GM21723 (cell line): ENCODE data around the gene HAVCR1.
"Not testable (repeated sequence)": the region's sequence is repeated elsewhere in the genome, so short reads cannot be mapped to it uniquely, and the experiment has no call there.

Source experiments
- ATAC-seq: cut with Tn5 transposase; IDR thresholded peaks from one replicate; pipeline ENCODE4 v1.9.1; 2021; ENCODE audit warnings: mild to moderate bottlenecking, moderate library complexity; ENCODE audit not compliant: unreplicated experiment

Gene HAVCR1

DNA sequence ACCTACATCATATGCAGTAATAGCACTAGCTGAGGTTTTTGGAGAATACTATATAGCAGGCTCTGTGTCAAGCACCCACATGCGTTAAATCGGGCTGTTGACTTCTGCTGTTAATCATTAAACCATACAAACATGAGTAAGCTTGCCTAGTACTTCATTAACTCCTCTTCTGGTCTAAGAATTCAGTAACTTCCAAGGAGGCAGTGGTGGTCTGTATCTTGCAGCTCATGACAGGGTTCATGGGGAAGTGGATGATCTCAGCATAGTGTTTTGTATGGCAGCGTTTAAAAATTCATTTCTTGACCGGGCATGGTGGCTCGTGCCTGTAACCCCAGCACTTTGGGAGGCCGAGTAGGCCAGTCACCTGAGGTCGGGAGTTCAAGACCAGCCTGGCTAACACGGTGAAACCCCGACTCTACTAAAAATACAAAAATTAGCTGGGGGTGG lies at the start of gene HAVCR1:
TSS of gene HAVCR1 (minus strand) at position 24 of the 447 bp plus-strand sequence. CDS start 1,173 bp downstream, outside the sequence.
- ATAC-seq, result no peak

DNA sequence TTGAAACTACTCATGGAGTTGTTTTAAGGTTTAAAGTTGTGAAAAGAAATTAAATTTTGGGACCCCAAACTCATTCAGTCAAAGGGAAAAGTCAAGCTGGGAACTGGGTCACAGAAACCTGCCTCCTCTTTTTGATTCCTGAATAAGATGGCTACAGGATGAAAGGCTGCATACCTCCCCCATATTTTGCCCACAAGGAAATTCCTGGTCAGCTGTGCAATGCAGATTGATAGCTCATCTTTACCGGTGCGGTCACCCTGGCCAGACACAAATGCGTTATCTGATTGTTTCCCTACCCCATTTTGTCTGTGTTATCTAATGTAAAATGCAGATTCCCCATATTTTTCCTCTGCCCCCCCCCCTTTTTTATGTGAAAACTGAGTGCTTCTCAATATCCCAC lies 48.6 kb upstream of the HAVCR1 start:
- ATAC-seq, result no peak

DNA sequence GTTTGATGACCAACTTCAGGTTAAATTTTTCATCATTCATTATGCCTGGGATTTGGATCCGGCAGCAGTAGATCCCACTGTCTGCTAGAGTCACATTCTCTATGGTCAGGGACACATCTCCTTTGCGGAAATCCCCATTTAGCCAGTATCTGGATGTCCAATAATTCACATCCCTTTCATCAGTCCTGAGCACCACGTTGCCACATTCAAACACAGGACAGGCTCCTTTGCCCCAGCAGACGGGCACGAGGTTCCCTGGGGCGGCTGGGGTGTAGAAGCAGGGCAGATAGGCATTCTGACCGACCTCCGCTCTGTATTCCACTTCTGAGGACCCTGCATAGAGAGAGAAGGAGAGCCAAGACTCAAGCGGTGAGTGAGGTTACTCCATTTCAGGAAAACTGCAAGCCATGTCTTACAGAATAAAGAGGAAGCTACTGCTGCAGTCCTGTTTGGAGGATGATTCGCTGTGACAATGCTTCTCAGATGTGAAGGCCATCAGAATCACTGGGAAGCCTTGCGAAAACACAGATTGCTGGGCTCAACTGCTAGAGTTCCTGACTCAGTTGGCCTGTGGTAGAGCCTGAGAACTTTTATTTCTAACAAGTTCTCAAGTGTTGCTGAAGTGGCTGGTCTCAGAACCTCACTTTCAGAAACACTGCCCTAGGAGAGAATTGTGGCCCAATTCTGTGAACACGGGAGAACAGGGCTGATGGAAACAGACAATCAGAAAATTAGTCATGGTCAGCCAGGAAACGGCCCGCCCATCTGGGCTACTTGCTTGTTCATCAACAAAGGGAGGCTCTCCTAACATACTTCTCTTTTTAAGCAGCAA lies 47.9 kb upstream of the HAVCR1 start:
- no peak for ATAC-seq

DNA sequence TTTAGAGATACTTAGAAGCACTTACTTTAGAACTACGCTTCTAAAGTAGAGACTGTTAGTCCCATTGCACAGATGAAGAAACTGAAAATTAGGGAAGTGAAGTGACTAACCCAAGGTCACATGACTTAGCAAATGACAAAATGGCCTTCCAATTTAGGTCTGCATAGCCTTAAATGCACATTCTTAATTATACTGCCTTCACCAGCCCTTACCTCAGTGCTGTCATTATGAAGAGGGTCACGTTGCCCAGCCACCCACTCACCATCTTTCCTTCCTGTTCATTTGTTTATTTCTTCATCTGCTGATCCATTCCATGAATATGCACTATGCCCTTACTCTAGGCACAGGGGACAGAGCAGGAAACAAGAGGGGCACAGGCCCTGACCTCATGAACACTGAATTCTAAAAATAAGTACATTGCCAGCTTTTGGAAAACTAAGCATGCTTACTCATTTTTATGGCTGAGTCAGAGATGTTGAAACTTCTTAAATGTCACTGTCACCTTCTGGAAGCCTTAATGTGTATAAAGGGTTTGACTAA lies 41.3 kb upstream of the HAVCR1 start:
- ATAC-seq, result peak; percentile 47

DNA sequence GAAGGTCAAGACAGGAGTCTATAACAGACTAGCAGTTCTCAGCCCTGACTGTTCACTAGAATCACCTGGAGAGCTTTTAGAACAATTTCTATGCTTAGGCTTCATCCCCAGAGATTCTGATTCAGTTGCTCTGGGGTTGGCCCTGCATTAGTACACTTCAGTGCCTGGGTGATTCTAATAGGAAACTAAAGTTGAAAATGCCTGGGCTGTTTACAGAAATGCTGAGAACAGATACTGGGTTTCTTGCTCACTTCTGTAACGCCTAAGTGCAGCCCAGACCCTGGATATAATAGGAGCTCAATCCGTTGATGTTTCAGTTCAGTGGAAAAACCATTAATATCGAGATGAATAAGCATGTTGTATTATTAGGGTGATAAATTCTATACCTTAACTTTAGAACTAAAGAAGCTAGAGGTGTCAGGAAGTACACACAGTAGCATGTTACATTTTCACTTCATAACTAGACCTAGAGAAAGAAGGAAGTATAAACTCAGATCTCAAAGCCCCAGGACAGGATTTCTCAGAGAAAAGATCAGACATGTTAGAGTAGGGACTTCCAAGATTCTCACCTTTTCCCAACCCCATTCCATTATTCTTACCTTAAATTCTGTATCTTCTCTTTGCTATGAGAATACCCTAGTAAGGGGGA lies 29.6 kb upstream of the HAVCR1 start:
- peak; percentile 66 for ATAC-seq

DNA sequence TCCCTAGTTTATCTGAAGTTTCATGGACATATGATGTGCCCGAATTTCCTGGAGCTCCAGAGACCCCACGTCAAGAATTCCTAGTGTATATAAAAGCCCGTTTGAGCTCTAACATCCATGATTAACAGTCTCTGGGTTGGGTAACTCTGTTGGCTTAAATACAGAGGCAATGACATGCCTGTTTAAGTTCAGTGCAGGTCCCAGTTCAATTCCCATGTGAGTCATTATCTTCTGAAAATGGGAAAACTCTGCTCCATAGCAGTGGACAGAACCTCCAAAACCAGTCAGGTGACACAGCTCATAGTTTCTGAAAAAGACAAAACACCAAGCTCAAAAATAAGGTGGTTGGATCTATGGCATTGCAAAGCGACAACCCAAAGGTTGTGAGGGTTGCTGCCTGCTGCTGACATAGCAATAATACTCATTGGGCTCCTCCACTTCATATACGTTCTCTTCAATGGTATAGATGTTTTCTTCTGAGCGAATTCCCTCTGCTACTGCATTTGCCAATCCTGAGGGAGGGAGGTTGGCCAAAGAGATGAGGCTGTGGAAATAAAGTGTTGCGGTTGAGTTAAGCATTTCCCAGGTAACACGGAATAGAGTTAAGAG lies 27.9 kb upstream of the HAVCR1 start:
- ATAC-seq, result no peak

DNA sequence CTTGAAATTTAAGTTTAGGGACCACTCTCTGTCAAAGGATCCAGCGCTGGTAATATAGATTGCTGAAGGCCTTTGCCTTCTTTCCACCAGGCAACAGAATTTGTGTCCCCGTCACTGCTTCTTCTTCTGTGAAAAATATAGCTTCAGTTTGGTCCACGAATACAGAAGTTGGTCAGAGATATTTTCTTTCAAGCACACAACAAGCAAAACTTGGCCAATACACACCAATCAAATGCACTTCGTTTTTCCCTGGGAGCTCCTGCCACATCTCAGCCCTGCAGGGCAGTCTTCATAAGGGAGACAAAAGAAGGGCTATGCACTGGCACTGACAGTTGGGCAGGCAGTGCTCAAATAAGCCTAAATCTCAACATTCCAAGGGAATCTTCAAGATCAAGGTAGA lies 27.0 kb upstream of the HAVCR1 start:
- no peak for ATAC-seq

DNA sequence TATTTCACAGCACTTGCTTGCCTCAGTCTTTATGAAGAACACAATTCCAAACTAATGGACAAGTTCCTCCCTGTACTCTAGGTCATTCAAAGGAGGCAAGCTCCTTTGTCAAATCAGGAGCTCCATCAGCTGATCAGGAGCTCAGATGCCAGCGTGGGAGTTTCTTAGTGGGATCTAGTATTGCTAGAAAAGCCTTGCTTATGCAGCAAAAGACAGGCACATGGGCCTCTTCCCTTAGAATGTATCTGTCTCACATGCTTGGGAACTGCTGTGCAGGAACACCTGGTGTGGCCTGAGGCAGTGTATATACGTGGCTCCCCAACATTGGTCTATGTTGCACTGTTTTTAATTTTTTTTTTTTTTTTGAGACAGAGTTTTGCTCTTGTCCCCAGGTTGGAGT lies 21.4 kb upstream of the HAVCR1 start:
- ATAC-seq, result no peak

DNA sequence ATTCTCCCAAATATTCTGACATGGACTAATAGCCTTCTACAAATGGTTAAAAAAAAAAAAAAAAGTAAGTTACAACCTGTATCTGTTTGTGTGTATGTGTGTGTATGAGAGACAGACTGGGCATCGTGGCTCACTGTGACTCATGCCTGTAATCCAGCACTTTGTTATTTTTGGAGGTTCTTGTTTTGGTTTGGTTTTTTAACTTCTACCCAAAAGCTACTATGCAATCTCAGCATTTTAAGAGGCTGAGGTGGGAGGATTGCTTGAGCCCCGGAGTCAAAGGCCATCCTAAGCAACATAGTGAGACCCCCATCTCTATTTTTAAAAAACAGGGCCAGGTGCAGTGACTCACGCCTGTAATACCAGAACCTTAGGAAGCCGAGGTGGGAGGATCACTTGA lies 17.6 kb upstream of the HAVCR1 start:
- no peak for ATAC-seq

DNA sequence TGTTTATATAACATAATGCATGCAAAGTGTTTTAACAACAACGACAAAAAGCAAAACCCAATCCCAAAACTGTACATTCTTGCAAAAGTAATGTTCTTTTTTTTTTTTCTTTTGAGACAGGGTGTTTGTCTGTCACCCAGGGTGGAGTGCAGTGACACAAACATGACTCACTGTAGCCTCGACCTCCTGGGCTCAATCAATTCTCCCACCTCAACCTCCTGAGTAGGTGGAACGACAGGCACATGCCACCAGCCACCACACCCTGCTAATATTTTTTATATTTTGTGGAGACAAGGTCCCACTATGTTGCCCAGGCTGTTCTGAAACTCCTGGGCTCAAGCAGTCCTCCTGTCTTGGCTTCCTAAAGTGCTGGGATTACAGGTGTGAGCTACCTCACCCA lies 13.6 kb upstream of the HAVCR1 start:
- ATAC-seq, result no peak

DNA sequence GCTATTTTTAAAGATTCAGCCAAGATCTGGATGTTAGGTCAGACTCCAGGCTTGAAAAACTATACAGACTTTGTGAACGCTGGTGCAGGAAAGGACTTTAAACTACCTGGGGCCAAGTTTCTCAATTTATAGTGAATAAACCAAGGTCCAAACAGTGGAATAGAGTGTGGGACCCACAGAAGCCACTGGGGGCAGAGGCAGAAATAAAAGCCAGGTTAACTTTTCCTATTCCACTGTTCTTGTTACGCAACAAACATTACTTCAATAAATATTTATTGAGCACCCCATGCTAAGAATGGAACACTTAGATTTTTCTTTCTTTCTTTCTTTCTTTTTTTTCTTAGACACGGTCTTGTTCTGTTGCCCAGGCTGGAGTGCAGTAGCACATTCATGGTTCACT lies 11.0 kb upstream of the HAVCR1 start:
- no peak for ATAC-seq

DNA sequence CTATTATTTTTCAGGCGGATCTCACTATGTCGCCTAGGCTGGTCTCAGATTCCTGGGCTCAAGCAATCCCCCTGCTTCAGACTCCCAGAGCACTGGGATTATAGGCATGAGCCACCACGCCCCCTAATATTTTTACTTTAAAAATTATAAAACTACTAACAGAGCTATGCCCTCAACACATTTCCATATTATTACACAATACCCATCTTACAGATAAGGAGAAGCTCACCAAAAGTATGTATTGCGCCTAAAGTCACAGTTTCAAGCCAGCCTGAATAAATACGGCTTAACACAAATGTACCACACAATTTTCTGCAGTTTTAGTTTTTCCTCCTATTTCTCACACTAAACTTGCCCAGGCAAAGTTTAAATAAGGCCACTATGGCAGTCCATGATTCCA lies 9.9 kb upstream of the HAVCR1 start:
- no peak for ATAC-seq

DNA sequence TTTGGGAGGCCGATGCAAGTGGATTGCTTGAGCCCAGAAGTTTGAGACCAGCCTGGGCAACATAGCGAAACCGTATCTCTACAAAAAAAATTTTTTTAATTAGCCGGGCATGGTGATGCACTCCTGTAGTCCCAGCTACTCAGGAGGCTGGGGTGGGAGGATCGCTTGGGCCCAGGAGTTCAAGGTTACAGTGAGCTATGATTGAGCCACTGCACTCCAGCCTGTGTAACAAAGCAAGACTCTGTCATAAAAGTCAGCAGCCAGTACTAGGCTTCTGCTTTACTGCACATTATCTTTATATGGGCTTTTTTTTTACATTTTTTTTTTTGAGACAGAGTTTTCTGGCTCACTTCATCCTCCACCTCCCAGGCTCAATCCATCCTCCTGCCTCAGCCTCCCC lies 9.4 kb upstream of the HAVCR1 start:
- no peak for ATAC-seq

DNA sequence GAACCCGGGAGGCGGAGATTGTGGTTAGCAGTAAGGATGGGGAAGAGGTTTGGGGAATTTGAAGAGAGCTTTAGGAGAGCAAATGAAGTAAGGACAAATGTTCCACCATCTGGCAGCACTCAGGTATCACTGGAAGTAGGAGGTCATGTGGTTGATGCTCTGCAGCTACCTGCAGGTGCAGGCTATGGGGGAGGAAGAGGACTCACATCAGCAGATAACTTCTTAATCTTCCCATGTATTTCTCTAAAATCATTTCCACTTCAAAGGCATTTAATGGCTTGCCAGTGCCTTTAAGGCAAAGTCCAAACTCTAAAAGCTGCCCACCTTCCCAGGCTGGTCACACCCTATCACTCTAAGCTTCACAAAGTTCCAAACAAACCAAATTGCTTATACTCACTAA lies 8.1 kb upstream of the HAVCR1 start:
- no peak for ATAC-seq

DNA sequence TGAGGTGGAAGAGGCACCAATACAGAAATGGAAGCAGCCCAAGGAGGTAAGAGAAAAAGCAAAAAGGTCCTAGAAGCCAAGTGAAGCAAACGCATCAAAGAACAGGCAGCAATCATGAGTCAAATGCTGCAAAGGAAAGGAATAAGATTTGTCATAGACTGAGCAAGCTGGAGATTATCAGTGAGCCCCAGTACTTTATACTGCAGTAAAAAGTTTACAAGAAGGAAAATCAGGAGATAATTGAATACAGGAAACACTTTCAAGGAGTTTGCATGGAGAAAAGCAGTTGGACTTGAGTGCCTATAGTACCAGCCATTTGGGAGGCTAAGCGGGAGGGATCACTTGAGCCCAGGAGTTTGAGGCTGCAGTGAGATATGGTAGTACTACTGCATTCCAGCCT lies 7.2 kb upstream of the HAVCR1 start:
- no peak for ATAC-seq

DNA sequence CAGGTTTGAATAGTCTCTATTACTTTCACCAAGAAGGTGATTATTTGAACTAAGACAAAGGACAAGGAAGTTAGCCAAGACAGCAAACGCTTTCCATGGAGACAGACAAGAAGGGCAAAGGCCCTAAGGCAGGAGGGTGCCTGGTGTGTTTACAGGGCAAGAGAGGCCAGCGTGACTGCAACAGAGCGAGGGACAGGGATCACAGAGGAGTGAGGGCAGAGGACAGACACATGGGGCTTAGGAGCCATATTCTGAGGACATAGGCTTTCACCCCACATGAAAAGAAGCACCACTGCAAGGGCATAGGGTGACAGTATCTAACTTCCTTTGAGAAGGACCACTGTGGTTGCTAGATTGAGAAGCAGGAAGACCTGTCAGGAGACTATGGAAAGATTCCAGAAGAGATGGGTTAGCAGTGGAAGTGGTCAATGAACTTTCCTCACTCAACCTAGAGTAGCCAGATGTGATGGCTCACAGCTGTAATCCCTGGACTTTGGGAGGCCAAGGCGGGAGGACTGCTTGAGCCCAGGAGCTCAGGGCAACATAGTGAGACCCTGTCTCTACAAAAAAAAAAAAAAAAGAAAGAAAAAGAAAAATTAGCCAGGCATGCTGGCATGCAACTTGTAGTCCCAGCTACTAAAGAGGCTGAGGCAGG lies 5.0 kb upstream of the HAVCR1 start:
- no peak for ATAC-seq

DNA sequence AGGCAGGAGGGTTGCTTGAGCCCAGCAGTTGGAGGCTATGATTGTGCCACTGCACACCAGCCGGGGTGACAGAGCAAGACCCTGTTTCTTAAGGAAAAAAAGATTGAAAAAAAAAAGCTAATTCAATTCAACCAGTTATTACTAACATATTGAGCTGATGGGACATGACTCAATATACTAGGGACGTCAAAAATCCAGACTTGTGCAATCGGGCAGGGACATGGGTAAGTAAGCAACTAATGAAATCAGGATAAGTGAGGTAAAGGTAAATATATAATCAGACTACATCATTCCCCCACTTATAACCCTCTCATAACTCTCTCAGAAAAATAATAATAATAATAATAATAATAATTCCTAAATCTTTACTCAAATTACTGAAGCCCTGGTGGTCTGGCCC lies 975 bp upstream of the HAVCR1 start:
- no peak for ATAC-seq

DNA sequence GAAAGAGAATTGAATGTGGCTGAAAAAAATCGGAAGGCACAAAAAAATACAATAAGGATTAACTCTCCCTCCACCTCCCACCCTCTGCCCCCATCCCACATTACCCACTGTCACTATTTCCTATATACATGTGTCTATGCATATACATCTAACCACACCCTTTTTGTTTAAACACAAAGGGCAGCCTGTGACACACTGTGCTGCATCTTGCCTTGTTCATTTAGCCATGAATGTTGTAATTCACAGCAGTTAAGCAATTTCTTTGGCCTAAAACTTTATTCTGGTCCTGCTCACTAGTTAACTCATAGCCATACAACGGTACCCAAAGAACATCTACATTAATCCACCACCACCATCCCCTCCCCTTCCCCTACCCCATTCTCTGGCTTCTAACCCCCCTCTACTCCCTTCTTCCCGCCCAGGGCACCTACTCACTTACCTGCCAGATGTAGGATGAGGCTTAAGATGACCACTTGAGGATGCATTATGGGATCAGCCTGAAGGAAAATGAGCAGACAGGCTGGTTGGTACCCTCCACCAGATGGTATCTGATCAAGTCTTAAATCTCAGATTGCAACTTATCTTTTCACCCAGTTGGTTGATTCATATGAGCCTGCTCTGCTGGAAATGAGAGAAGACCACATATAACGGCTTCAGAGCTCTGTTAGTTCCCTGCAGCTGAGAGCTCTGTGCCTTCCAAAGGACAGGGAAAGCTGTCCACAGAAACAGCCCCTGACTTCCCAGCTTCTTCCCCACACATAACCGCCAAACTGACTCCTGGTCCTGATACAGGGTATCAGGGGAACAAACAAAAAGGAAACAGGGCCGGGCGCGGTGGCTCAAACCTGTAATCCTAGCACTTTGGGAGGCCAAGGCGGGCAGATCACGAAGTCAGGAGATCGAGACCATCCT lies 1.2 kb downstream of the HAVCR1 start:
- ATAC-seq, result no peak

DNA sequence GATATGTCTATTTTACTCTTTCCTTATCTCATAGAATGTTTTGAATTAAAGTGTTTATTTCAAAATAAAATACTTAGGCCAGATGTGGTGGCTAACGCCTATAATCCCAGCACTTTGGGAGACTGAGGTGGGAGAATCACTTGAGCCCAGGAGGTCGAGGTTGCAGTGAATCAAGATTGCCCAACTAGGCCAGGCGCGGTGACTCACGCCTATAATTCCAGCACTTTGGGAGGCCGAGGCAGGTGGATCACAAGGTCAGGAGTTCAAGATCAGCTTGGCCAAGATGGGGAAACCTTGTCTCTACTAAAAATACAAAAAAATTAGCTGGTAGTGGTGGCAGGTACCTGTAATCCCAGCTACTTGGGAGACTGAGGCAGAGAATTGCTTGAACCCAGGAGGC lies 2.1 kb downstream of the HAVCR1 start:
- not testable (repeated sequence) for ATAC-seq

DNA sequence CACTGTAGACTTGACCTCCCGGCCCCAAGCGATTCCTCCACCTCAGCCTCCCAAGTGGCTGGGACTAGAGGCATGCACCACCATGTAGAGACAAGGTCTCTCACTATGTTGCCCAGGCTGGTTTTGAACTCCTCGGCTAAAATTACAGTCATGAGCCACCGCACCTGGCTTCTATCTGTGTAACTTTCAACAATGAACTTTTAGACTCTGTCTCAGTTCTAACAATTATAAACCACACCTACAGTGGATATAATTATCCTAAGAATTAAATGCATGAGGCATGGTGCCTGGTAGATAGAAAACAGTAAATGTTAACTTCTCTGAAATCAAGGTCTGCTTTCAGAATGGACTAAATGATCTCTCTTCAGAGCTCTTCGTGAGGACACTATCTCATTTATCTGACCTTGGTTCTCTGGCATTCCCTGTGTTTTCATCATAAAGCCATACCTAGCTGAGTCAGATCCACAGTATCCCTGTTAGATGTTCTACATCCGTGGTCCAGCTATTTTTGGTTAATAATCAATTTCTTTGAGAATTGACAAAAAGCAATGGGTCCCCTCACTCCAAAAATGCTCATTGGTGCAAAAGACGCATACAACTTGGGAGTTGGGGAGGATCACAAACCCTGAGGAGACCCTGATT lies 7.2 kb downstream of the HAVCR1 start:
- ATAC-seq, result no peak
